Central memory CD4-positive, alpha-beta T cell (primary cell): Measurements from ENCODE around the gene SYT8.
A peak's percentile ranks its signal among the peaks of the same experiment; 100 is the strongest.

Experiments used
- DNase-seq: peaks from one replicate; pipeline ENCODE4 v3.0.0; 2022

SYT8 gene

DNA sequence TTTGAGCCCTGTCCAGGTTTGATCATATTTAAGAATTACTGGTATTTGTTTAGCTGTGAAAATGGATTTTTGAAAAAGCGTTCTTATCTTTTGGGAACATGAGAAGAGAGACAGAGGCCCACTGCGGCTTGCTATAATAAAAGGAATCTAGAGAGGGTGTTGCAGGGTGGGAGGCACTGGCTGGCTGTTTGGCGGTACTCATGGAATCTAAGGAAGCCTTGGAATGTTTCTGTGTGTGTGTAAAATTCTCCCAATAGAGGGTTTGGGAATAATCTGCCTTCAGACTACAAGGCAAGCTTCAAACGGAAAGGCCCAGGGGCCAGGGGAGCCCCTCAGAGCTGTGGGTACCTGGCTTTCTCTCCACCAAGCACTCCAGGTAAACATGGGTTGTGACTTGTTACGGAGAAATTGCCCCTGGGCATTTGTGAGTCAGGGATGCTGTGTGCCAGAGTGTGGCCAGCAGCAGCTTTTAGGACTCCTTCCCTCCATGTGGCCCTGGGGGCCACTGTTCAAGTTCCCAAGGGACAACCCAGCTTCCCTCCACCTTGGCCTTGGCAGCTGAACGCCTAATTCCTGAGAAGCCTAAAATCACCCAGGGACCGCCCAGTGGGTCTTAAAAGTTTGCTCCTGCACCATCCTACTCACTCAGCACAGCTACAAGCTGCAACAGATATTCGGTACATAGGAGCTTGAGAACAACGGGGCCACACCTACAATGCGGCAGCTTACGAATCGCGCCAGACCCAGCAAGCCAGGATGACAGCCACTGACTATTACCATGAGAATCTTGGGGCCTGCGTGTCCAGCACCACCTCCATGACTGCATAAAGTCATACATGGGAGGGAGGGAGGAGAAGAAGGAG lies 14.1 kb upstream of the SYT8 start:
- DNase-seq = no peak

DNA sequence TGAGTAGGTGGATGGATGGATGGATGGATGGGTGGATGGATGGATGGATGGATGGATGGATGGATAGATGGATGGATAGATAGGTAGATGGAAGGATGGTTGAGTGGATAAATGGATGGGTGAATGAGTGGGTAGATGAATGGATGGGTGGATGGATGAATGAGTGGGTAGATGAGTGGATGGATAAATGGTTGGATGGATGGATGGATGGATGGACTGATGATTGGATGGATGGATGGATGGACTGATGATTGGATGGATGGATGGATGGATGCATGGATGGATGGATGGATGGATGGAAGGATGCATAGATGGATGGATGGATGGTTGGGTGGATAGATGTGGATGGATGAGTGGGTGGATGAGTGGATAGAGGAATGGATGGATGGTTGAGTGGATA lies 13.2 kb upstream of the SYT8 start:
- no peak for DNase-seq

DNA sequence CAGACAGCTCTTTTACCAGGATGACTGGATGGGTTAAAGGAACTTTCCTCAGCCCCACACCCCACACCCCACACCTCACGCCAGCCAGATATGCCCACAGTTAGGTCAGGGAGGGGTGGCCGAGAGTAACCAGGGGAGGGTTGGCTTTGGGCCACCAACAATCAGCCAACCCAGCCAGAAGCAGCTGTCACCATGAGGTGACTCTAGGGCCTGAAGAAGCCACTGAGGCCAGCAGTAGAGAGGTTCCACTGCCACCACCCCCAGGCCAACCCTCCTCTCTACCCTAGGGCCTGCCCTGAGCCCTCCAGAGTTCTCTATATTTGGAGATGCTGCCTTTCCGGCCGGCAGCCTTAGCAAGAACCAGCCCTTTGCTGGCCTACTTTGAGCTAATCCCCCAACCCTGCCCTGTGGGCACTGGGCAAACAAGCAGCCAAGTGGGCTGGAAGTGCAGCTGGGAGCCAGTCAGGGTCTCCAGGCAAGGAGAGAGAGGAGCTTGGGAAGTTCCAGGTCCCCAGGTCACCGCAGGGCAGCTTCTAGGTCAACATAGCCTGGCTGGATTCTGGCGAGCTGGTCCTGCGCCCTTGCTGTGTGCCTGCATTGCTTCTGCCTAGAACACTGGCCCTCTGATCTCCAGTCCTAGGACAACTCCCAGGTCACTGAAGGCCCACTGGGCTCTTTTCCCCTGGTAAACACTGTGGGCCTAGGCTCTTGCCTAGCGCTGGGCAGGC lies 12.0 kb upstream of the SYT8 start:
- no peak for DNase-seq

DNA sequence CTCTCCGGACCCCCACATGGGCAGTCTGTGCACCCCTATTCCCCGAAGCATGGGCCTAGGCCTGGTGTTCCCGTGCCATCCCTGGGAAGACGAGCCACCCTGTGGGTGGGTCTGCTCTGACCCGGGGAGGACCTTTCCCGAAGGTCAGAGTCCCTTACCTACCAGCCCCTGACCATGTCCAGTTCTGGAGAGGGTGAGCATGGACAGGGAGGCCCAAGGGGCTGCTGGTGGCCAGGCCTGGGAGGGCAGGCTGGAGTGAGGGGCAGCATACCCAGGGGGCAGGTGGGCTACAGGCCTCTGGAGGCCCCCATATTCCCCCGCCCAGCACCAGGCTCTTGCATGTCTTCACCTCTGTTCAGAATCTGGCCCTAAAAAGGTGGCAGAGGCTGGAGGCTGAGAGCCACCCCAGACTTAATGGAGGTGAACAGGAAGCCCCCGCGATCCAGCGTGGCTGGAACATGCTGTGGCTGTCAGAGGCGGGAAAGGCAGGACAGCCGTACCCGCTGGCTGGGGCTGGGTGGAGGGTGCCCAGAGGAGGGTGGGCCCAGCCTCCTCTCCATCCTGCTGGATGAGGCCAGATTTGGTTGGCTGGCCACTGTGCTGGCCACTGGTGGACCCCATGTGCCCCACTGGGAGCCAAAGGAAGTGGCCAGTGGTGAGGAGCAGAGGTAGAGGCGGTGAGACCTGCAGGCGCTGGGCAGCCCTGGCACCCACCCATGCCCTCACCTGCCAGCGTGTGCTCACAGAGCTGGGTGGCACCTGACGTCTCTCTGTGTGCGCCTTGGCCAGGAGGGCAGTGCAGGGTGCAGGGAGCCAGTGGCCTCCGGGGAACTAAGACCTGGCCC lies 11.2 kb upstream of the SYT8 start:
- DNase-seq = no peak

DNA sequence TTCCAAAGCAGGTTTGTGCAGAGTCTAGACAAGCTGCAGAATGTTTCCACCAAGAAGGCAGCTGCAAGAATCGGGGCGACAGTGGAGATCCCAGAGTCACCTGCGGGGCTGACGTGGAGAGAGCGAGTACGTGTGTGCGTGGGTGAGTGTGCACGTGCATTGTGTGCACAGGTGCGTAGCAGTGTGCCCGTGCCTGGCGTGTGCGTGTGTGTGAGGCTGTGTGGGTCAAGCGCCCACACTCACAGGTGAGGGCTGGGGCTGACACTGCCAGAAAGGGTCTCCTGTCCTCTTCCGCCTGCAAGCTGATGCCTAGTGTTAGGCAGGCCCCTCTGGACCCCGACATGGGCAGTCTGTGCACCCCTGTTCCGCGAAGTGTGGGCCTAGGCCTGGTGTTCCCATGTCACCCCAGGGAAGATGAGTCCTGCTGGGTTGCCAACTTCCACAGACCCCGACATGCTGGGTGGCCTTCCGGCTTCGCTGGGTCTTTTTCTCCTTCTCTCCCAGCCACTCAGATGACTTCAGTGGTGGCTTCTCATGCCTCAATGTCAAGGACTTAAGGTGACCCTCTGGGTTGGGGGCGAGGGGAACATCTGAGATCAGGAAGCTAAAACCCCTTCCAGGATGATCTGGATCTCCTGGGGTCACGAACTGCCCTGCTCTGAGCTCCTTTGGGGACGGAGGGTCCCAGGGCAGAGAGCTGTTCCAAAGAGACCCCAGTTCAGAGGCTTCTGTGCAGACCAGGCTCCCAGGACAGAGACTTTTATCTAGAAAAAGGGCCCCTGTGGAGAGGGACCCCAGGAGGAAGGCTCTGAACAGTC lies 10.4 kb upstream of the SYT8 start:
- DNase-seq = no peak

DNA sequence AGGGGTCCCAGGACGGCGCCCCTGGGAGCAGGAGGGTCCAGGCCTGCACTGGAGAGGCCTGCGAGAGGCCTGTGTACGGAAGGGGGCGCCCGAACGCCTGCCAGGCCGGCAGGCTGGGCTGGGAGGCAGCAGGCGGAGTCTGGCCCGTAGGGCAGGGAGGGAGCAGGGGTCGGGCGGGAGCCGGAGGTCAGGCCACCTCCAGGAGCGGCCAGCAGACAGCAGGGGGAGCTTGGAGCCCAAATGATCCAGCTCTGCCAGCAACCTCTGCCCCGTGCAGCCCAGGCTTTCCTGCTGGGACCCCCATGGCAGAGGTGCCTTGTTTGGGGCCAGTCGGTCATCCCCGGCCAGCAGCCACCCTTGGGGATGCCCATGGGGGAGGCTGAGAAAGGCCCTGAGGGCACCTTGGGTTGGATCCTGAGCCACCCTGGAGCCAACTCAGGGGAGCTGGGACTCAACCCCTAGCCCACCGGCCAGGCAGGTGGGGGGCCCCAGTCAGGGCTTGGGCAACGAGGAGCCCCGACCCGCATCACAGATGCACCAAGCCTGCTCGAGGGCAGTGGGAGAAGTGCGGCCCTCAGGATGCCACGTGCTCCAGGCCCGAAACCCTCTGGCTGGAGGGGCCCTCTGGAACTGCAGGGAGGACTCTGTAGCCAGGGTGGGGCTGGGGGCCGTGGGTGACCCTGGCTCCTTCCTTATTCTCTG lies 9.6 kb upstream of the SYT8 start:
- no peak for DNase-seq

DNA sequence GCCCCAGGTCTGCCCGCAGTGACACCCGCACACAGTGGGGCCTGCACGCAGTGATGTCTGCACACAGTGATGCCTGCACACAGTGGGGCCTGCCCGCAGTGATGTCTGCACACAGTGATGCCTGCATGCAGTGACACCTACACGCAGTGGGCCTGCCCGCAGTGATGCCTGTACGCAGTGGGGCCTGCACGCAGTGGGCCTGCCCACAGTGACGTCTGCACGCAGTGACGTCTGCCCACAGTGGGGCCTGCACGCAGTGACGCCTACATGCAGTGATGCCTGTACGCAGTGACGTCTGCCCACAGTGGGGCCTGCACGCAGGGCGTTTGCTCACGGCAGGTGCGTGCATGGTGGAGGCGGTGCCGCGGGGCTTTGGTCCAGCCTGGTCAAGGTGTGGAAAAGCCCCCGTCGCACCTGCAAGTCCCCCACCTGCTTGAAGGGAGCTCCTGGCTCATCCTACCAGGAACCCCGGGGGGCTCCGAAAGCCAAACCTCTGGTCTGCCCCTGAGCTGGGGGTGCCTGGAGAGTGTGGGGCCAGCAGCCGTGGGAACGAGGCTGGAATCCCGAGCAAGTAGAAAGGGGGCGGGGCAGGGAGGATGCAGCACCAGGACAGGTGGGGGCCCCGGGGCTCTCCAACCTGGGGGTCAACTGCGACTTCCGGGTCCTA lies 8.9 kb upstream of the SYT8 start:
- no peak for DNase-seq

DNA sequence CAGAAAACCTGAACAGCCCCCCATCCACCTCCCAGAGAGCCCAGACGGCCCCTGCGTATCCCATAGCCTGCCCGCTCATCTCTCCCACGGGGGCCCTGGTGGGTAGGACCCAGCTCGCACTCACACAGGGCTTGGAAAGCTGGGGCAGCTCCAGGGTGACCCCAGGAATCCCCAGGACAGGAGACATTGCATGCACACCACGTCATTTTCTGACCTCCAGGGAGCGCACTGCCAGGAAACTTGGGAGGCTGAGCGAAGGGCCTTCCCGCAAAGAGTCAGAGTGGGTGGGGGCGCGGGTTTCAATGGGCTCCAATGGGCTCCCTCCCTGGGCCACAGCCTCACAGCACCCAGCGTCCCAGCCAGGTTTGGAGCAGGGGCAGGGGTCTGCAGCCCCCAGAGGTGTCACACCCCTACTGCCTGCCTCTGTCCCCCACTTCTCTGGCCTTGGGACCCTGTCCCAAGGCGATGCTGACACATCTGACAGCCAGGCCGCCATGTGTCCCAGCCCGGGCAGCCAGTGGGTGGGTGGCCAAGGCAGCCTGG lies 8.2 kb upstream of the SYT8 start:
- DNase-seq = no peak

DNA sequence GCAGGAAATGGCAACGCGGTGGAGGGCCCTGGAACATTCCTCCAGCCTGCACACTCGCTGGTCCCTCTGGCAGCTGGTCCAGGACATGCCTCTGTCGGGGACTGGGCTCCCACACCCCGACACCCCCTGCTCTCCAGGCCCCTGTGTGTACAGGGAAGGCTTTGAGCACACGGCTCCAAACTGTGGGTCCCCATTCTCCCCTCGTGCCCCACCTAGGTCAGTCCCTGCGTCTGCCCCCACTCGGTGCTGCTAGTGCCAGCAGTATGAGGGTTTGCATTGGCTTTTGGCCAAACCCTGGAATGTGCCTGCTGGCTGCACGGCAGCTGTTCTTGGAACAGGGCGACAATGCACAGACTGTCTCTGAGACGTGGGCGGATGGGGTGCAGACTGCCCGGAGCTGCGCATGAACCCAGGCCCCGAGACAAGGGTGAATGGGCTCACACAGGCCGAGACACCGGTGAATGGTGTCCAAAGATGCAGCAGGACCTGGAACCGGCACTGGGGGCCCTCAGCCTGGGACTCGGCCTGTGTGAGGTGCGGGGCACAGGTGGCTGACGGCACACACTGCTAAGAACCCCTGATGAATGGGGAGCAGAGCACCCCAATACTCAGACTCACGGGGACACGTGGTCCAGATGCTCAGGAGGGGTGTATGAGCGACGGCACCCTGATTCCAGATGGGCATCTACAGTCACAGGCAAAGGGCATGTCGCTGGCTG lies 7.5 kb upstream of the SYT8 start:
- no peak for DNase-seq

DNA sequence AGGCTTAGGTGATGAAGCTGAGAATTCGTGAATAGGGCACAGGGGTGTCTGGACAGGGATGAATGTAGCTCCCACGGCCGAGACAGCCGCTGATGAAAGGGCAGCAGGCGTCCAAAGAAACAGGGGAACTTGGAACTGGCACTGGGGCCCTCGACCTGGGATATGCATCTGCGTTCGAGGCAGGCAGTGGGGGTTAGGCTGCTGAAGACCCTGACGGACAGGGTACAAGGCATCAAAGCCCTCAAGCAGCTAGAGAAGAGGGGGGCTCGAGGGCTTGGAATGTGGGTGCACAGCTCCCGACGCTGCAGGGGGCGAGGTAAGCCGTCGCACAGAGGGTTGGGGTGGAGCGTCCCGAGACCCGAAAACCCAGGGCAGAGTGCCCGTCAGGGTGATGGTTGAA lies 6.9 kb upstream of the SYT8 start:
- DNase-seq = no peak

DNA sequence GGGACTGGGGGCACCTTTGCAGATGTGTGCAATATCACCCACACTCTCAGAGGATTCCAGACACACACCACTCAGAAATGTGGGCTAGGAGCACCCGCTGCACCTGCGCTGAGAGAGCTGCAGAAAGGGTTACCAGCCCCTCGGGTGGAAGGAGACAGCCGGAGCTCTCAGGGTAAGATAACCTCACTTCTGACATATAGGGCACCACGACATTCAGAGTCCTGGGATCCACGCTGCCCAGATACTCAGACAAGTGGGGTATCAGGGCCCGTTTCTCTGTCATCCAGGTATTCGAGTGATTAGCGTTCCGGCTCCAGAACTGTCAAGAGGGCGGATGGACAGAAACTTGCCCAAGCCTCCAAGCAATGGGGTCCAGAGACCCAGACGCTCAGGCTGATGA lies 6.2 kb upstream of the SYT8 start:
- DNase-seq = no peak

DNA sequence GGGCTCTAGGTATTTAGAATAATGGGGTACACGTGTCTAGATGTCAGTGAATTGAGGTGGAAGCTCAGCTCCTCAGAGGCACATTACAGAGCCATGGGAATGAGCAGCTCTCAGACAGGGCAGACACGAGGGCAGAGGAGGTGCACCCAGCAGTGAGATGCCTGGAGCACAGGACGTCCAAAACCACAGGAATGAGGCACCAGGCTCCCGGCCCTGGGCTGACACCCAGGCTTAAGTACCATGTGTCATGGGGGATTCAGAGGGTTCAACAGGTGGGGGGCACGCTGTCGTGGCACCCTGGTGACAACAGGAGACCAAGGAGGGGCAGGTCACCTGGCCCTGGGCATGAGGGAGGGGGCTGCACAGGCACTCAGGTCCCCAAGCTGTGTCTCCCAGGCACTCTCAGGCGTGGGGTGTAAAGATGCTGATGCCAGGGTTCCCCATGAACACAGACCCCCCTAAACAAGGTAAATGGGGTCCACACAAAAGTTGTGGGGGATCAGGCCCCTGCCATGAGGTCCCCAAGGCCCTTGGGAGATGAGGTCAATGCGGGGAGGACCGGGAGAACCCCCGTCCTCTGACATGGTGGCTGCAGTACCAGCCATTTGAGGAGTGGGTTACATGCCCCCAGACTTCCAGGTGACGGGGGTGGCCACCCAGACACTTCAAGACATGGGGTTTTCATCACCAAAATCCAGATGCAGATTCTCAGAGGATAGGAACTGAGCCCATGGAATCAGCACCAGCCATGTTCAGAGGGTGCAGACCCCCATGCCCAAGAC lies 5.6 kb upstream of the SYT8 start:
- DNase-seq = no peak

DNA sequence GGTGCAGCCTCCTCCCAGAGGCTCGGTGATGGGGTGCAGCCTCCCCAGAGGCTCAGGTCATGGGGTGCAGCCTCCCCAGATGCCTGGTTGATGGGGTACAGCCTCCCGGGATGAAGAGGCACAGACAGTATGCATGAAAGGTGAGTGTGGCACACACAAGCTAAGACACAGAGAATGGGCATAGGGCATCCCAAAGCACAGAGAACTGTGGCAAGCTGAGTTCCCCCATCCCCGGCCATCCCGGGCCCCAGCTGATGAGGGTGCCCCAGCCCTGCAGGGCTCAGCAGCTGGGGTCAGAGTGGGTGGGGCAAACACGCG lies 4.8 kb upstream of the SYT8 start:
- DNase-seq = no peak

DNA sequence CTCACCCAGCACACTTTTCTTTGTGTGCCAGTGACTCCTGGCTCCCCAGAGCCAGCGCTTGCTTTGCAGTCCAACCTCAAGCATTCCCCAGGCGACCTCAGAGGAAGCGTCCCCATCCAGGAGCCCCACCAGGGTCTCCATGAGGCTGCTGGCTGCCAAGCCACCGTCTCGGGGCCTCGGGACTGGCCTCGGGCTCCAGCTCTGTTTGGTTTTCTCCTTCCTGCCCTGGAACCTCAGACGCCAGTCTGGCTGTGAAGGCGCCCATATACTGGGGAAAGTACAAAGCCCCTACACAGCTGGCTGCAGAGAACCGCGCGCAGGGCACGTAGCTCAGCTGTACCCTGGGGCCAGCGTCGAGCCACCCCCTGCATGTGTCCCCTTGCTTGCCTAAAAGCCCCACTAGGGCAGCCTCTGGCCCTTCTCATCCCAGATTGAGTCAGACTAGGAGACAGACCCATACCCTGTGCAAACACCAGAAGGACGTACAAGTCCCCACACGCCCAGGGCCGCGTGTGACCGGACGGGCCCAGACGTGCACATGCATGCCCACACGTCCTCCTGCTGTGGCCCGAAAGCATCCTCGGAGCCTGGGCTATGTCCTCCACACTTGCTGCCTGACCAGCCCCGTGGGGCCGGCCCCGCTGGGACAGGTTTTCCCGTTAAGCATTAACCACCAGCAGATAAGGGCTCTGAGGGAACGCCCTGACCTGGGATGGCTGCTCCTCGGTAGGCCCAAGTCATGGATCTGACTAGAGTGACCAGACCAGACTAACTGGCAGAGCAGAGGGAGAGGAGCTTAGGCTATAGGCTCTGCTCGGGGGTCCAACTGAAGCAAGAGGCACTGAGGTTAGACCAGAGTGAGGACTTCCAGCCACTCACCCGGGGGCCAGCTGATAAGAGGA lies 4.2 kb upstream of the SYT8 start:
- DNase-seq = no peak

DNA sequence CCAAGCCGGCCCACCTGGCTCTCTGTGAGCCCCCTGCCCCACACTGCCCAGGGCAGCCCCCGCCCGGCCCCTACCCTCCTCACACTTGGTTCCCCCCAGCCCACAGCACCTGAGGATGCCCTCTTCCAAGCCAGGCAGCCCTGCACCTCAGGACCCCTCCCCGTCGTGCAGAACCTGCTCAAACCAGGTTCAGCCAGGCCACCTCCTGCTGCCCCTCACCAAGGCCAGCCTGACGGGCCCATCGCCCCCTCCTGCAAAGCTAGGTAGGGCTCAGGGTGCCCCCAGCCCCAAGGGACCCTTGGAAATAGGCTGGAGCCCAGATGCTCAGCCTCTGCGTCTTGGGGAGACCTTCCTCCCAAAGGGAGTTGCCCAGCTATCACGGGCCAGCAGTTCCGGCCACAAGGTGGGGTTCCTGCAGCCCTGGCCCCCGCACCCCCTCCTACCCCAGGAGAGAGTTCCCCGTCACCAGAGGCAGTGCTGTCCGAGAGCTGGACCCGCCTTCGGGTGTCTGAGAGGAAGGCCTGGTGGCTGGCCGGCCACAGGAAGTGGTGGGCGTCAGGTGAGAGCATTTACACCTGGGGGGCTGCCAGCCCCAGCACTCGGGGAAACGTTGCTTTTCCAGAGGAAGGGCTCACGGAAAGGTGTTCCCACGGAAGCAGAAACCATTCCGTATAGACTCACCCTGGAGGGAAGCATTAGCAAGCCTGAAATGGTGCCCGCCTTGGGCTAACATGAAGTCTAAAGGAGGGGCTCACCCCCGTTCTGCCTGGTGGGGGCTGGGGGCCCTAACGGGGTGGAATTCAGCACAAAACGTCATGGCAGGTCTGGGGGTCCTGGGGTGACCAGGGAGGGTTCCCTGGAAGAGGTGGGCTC lies 3.2 kb upstream of the SYT8 start:
- DNase-seq = no peak

DNA sequence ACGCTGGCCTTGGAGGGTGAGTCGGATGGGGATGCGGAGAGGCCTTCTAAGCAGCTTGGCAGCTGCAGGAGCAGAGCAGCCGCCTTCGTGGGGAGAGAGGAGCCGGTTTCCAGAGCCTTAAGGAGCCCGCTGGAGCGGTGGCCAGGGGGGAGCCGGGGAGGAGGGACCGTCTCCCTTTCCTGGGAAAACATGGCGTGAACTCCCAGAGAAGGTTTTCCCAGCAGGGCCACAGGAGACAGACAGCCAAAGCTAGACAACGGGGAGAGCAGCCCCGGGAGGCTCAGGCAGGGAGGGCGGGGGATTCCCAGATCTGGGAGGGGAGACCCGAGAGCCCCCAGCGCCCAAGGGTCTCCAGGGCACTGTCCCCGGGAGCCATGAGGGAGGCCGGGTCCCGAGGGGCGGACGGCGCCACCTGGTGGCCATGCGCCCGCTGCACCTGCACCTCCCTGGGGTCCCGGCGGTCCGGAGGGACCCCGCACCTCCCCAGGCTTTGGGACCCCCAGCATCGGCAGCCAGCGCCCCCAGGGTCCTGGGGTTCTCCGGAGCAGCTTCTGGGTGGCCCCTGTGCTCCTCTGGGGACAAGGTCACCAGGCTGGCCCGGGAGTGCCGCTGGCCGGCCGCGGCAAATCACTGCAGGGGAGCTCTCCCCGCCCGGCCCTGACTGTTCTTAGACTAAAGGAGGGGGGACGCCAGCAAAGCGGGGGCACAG lies 2.4 kb upstream of the SYT8 start:
- peak; percentile 53 for DNase-seq

DNA sequence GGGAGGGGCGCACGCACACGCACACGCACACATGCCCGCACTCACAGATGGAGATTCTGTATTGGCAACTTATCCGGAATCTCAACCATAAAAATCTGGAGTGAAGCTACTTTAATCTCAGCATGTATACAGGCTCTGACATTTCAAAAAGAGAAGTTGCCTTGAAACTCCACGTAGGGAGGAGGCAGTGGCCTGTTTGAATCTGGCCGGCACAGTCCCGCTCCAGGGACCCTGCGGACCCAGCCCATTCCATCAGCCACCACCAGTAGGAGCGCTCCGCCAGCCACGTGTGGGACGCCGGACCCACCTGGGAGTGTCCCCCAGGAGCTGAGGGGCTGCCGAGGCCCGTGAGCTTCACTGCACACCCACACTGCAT lies 1.9 kb upstream of the SYT8 start:
- no peak for DNase-seq
